Brain microvascular endothelial cell (primary cell): ENCODE measurements around the gene SHISA9.

Experiments
- DNase-seq: peaks from one replicate; pipeline ENCODE4 v3.0.0-alpha.2; 2020
- H3K27ac ChIP-seq: fragments of 250-450 bp; sonication (Bioruptor Pico); 2 replicates; pipeline ENCODE4 v1.5.1; 2020; ENCODE audit warnings: mild to moderate bottlenecking, moderate library complexity
- H3K27me3 ChIP-seq: fragments of 250-450 bp; sonication (Bioruptor Pico); replicated peaks from 2 replicates; pipeline ENCODE4 v1.5.1; 2020; ENCODE audit warnings: mild to moderate bottlenecking
- H3K36me3 ChIP-seq: fragments of 250-450 bp; sonication (Bioruptor Pico); replicated peaks from 2 replicates; pipeline ENCODE4 v1.5.1; 2020; ENCODE audit warnings: mild to moderate bottlenecking
- H3K4me3 ChIP-seq: 2 replicates; pipeline ENCODE4 v1.5.1; 2011; ENCODE audit warnings: low read depth, mild to moderate bottlenecking, control low read depth, low read length, moderate library complexity
- in situ Hi-C: cut with HindIII; loops from 2 replicates; pipeline ENCODE4 v1.10.0; 2017; ENCODE audit warnings: low sequenced_read_pairs, low pct_ligation_motif_present
- TF ChIP-seq, protein P1 (sequence below): IDR thresholded peaks from 2 replicates; pipeline ENCODE4 v1.5.1; 2011; ENCODE audit warnings: low read depth, mild to moderate bottlenecking, moderate library complexity, low read length, control low read depth, inconsistent platforms; ENCODE audit errors: missing control alignments

SHISA9 gene

DNA sequence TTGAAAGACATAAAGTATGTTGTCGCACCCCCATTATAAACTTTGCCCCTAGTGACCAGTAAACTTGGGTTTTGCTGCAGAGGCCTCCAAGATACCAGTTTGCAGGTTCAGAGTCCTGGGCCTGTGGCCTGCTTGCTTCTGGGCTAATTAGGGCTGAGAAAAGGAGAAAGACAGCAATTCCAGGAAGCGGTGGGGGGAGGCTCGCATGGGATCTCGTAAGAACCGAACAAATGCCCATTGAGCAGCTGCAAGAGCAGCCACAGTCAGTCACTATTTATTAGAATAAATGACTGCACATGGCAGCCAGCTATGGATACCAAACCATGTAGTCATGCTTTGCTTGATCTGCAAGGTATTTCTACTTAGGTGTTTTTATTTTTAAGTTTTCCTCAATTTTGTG is 4.9 kb downstream of the SHISA9 start:
- H3K27me3 ChIP-seq: peaks cover 27% of the 10 kb centered on the region
- H3K4me3 ChIP-seq: no peak overlapping the region
- H3K36me3 ChIP-seq: no peaks in the 10 kb centered on the region
- TF ChIP-seq, protein P1, sequence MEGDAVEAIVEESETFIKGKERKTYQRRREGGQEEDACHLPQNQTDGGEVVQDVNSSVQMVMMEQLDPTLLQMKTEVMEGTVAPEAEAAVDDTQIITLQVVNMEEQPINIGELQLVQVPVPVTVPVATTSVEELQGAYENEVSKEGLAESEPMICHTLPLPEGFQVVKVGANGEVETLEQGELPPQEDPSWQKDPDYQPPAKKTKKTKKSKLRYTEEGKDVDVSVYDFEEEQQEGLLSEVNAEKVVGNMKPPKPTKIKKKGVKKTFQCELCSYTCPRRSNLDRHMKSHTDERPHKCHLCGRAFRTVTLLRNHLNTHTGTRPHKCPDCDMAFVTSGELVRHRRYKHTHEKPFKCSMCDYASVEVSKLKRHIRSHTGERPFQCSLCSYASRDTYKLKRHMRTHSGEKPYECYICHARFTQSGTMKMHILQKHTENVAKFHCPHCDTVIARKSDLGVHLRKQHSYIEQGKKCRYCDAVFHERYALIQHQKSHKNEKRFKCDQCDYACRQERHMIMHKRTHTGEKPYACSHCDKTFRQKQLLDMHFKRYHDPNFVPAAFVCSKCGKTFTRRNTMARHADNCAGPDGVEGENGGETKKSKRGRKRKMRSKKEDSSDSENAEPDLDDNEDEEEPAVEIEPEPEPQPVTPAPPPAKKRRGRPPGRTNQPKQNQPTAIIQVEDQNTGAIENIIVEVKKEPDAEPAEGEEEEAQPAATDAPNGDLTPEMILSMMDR: no peak
- in situ Hi-C loops: no loop called here
- no peak overlapping the region for H3K27ac ChIP-seq
- no peak for DNase-seq

DNA sequence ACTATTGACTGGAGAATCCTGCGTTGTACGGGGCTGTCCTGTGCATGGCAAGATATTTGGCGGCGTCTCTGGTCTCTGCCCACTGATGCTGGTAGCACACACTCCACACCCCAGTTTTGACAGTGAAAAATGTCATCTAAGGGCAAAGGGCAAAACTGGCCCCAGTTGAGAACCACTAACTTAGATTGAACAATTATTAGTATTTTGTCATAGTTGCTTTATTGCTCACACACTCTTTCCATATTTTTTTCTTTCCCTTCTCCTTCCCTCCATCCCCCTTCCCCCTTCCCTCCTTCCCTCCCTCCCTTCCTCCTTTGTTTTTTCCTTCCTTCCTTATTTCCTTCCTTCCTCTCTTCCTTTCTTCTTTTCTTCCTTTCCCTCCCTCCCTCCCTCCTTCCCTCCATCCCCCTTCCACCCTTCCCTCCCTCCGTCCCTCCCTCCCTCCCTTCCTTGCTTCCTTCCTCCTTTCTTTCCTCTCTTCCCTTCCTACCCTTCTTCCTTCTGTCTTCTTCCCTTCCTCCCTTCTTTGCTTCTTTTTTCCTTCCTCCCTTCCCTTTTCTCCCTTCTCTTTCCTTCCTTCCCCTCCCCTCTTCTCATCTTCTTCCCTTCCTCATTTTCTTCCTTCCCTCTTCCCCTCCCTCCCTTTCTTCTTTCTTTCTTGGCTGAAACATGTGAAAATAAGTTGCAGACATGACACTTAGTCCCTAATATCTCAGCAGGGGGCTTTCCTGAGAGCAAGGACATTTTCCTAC is 5.5 kb downstream of the SHISA9 start:
- peaks cover 26% of the 10 kb centered on the region for H3K27me3 ChIP-seq

GRCh38 chr16:12907670-12908233 is 6.4 kb downstream of the SHISA9 start:
- Histone ChIP-seq H3K27ac (no peak overlapping the region), H3K4me3 (no peak overlapping the region), H3K27me3 (peaks cover 17% of the 10 kb centered on the region), H3K36me3 (no peaks in the 10 kb centered on the region)
- in situ Hi-C loops: no loop called here
- TF ChIP-seq, protein P1: peak; percentile 23
- DNase-seq: no peak

More for the DNA sequence above, 5.5 kb downstream of the SHISA9 start:
- H3K27ac ChIP-seq: no peak overlapping the region
- TF ChIP-seq, protein P1: no peak
- H3K36me3 ChIP-seq: no peaks in the 10 kb centered on the region
- H3K4me3 ChIP-seq: no peak overlapping the region
- in situ Hi-C loops: no loop called here
- DNase-seq: no peak

DNA sequence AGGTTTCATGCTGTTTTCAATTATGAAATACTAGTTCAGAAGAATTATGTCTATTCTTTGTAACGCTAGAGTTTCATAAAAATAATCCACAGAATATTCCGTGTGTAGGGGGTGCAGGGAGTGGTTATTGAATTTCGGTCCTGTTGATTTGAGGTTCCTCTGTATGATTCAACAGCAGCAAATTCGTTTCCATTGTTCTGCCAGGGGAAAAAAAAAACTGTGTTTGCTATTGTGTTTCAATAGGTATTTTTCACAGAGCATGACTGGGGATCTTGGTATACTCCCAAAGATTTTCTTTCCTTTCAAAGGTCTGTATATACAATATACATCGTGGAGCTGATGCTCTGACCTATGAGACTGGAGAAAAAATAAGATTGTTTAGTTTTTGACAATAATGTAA is 15.8 kb downstream of the SHISA9 start:
- no peak for DNase-seq
- Histone ChIP-seq H3K36me3 (no peaks in the 10 kb centered on the region), H3K4me3 (no peak overlapping the region), H3K27me3 (no peaks in the 10 kb centered on the region), H3K27ac (no peak overlapping the region)
- TF ChIP-seq, protein P1: no peak
- in situ Hi-C loops: no loop called here

- TF ChIP-seq, protein P1: no peak
- in situ Hi-C loops: no loop called here
- DNase-seq: no peak
- Histone ChIP-seq H3K4me3 (no peak overlapping the region), H3K27me3 (no peaks in the 10 kb centered on the region), H3K27ac (no peak overlapping the region), H3K36me3 (no peaks in the 10 kb centered on the region)
These were observed 16.3 kb downstream of the SHISA9 start for GRCh38 chr16:12917653-12918052.
